Measurements from ENCODE around the gene PRDM15.

Gene PRDM15

GRCh38 chr21:41821081-41821755 is 57.9 kb downstream of the PRDM15 start:
- DNase-seq: no peak

DNA sequence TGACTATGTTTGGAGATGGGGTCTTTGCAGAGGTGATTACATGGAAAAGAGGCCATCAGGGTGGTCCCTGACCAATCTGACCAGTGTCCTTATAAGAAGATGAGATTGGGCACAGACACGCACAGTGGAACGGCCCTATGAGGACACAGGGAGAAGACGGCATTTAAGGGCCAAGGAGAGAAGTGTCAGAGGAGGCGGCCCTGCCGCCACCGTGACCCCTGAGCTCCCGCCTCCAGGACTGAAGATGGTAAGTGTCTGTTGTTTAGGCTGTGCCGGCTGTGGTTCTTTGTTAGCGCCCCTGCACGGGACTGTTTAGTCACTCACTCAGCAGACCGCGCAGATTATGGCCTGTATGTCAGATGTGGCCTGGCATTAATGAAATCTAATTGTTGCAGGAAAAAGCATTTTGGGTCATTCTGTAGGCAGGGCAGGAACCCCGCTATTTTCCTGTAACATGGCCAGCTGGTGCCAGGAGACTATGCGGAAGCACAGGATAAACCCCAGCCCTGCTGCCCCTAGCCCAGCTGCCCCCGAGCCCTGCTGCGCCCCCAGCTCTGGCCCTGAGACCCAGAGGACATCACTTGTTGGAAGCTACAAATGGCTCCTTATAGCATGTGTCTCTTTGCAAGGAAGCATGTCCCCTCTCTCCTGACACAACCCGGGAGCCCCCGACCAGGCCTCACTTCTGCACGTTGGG is 58.6 kb downstream of the PRDM15 start:
- no peak for DNase-seq

- no peak for DNase-seq
Observed at GRCh38 chr21:41819856-41820281, 59.3 kb downstream of the PRDM15 start.

- DNase-seq: no peak
Observed at GRCh38 chr21:41819236-41819855, 59.8 kb downstream of the PRDM15 start.

DNA sequence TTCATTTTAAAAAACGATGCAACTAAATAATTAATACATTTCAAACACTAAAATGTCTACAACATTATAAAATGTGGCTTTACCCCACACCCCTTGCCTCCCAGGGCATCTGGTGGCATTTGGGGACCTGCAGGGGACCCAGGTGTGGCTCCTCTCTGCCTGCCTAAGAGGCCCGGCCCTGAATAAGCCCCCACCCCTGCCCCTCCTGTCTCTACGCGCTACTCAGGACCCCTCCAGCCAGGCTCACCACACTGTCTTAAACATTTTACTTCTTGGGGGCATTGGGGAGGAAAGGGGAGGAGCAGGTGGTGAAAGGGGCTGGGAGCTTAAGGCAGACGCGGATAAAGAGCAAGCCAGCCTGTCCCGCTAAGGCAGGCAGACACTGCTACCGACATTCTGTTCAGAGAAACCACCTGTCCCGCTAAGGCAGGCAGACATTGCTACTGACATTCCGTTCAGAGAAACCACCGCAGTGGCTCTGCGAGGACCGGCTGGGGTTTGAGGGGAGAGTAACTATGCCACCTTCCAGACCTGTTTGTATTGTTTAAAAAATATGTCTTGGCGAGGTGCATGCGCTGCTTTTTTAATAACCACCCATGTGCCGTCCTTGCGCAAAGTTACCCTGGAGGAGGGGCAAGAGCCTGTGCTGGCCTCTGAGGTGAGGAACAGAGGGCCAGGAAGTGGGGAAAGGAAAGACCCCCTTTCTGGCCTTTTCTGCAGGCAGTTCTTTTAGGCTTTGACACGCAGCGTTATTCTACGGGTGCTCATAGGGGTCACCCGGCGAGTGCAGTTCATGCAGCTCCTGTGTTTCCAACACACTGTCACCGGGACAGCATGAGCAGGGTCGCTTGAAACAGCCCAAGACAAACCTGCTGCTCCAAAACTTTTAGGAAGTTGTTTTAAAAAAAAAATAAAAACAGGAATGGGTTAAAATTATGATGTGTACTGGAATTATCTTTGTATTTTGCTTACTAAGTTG is 61.0 kb downstream of the PRDM15 start:
- DNase-seq: no peak

DNA sequence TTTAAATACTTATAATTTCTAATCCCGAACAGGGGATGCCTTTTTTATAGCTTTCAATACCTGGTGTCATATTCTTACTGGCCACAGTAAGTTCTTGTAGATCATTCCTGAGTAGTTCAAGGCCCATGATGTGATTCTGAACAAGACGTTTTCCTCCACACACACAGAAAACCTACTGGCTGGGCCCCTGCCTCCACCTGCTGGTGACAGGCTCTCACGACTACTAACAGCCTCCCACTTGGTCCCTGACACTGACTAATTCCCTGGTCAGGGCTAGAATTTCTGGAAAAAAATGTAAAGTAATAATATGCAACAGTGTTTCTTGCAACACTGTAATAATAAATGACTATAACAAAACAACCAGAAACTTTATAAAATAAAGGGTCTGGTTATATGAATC is 61.9 kb downstream of the PRDM15 start:
- no peak for DNase-seq

DNA sequence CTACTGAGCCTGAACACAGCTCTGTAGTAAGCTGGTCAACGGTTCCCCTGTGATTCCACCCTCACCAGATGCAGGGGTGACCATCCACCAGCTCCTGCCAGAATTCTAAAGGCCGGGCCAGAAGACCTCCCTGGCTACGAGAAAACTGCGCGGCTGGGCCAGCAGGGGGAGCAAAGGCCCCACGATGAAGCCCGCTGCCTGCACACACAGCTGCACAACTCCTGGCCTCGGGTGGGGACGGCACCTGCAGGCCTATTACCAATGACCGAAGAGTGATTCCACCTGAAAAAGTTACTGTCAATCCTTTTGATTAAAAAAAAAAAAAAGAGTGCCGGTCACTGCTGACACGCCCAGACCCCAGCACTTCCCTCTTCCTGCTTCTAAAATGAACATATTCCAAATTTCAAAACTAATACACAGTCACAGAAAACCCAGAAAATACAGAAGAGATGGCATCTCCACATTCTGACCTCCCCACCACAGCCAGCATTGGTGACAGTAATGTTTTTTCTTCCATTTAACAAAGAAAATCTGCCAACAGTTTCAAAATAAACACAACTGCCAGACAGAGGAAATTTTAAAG is 62.5 kb downstream of the PRDM15 start:
- DNase-seq: peak; percentile 32

- DNase-seq: no peak
Observed at GRCh38 chr21:41815652-41816582, 63.2 kb downstream of the PRDM15 start.

- DNase-seq: no peak
Observed at GRCh38 chr21:41813226-41813625, 65.9 kb downstream of the PRDM15 start.

- no peak for DNase-seq
Observed at GRCh38 chr21:41812679-41813078, 66.5 kb downstream of the PRDM15 start.

DNA sequence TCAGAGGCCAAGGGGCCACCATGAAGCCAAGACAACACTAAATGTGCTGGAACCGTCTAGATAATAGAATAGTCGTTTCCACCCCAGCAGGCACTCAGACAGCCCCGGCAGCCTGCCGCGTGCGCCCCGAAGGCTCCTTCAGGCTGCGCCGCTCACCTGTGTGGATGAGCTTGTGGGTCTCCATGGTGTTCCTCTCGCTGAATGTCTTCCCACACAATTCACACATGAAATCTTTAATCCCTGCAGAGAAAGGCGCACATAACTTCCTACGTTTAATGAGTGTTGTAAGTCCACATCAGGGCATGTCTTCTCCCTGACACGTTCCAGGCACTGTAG is 68.6 kb downstream of the PRDM15 start:
- no peak for DNase-seq

DNA sequence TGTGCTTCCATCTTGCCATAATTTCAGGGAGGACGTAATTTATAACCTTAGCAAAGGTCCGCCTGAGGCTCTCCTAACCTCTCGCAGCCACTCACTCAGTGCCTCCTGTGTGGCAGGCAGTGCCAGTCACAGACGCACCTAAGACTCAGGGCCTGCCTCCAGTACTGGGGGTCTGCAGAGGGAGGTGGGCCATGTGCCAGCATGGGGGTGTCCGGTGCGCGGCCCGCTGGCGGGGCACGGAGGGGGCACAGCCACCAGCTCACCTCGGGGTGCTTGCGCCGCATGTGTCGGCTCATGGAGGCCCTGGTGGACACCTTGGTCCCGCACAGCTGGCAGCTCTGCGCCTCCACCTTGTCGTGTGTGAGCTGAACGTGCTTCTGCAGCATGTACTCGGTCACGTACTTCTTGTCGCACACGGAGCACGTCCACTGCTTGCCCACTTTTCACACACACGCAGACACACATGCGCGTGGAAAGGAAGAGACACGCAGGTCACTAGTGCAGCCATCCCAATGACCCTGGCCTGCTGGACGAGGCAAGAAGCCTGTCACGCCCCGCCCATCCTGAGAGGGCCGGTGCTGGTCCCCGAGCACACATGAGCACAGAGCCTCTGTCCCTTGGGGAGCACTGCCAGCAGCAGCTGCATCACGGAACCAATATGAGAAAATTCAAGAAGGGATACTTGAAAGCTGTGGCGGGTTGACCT is 69.1 kb downstream of the PRDM15 start:
- DNase-seq: no peak

DNA sequence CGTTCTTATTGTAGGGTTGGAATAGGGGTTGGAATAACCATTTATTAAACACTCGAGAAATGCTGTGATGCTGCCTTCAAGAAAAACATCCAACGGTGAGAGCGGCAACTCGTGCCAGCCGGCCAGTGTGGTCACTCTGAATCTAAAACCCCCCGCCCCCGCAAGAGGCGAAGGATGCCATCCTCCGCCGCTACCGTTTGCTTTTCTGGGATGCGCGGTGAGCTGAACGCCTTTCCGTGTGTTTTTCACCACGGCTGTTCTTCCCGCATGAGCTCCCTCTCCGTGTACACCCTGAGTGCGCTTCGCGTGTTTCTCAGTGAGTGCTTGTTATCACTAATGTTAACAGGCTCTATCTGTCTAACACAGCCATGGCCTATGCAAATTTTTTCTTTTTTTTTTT is 70.3 kb downstream of the PRDM15 start:
- no peak for DNase-seq

DNA sequence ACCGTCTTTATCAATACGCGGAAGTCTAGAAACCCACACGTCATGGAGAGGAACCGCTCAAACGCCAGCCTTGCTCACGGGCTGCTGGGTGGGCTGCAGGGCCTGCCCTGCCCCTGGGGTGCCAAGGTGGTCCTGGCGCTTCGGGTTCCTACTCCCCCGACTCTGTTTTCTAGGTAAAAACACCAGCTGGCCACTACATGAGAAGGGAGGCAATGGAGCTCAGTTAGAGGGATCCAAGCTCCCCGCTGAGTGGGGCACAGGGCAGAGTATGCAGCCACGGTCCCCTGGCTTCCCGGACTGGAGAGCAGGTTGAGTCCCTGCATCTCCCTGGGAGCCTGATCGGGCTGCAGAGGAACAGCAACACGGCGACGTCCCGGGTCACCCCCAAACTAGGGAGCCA is 71.0 kb downstream of the PRDM15 start:
- DNase-seq: no peak

DNA sequence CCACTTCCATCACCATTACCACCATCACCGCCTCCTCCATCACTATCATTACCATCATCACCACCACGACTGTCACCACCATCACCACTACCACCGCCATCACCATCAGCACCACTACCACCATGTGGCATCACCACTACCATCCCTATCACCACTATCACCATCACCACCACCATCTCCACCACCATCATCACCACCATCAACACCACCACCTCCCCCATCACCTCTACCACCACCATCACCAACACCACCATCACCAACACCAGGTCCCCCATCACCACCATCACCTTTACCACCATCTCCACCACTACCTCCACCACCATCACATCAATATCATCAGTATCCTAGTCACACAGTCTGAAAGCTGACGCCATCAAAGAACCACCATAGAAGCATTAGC is 72.4 kb downstream of the PRDM15 start:
- DNase-seq: no peak

DNA sequence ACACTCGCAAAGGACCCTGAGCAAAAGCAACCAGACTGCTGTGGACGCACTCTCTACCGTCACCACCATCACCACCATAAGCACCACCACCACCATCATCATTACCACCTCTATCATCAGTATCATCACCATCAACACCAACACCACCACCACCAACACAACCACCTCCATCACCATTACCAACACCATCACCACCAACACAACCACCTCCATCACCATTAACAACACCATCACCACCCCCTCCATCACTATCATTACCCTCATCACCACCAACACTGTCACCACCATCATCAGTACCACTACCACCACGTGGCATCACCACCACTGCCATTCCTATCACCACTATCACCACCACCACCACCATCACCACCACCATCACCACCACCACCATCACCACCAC is 73.5 kb downstream of the PRDM15 start:
- DNase-seq: no peak

DNA sequence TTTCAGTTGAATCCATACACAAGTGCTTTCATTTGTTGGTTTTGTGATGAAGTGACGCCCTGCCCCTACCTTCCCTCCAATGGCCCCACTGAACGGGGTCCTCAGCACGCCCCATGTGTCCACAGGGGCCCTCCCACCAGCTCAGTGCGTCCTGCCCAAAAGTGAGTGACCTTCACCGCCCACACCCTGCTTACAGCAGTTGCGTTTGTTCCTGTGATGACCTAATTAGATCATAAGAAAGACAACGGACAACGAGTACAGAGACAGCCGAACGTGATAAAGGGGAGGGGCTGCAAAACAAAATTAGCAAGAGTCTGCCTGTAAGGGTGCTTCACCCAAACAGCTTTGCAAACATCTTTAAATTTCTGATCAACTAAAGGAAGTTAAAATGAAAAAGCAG is 74.1 kb downstream of the PRDM15 start:
- no peak for DNase-seq

- DNase-seq: no peak
Observed at GRCh38 chr21:41804381-41804780, 74.8 kb downstream of the PRDM15 start.

DNA sequence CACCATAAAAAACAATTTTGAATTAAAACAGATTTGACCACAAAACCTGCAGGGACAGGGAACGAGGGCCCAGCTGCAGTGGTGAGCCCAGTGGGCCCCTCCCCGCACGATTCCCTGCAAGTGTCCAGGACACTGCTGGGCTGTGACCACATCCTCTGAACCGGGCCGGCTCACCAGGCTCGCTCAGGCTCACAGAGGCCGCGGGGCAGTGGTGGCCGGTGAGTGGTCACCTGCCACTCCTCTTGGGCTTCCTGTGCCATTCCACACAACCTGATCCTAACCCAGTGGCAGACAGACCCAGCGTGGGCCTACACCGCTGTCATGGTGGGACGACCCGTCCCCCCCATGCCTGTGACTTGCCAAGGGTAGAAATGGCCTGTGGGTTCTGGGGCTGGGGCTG is 75.8 kb downstream of the PRDM15 start:
- DNase-seq: no peak

- DNase-seq: no peak
Observed at GRCh38 chr21:41802684-41803083, 76.5 kb downstream of the PRDM15 start.

DNA sequence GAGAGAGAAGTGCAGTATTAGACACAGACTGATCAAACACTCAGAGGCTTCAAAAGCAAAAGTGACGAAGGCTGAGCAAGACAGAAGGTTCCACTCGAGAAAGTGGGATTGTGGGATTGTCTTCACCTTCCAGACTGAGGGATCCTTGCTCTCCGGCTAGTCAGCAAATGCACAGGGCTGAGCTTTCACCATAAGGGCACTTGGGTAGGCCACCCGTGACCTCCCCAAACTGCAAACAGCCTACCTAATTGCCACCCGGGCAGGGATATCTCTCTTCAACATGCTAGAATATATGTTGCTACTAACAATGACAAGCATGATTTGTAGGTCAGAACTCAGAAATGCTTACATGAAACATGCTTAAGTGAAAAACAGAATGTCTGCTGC is 77.0 kb downstream of the PRDM15 start:
- no peak for DNase-seq

All from stimulated activated naive CD4-positive, alpha-beta T cell treated with Interleukin-2 at 50 U/mL for 16 hours (primary cell).